ENCODE measurements around the gene INKA1. TPM values are rescaled to one million over a fixed set of nuclear protein-coding genes. Genes with fewer than 3 reads are reported as not detected.
"Not testable (repeated sequence)": the region's sequence is repeated elsewhere in the genome, so short reads cannot be mapped to it uniquely, and the experiment has no call there.

The INKA1 gene
- 1 to 10 TPM; 2.6 to 3.8 TPM for total RNA-seq
- long read RNA-seq, partial matches to known transcripts, result 0 of 2 reads
- long read RNA-seq, other reads (novel, unspliced or antisense), result 0 of 2 reads

GRCh38 chr3:49802719-49803464 is at the start of gene INKA1:
INKA1 (plus strand) TSS chr3:49803261; CDS start chr3:49803393, 132 bp downstream.
- DNase-seq, result peak; percentile 93
- intact Hi-C loops (cut with DNase I), result loop anchor here (1.0 to 5.0 kb wide), 3 partner anchors 36 to 104 kb away; no protein-coding TSS in a partner anchor

DNA sequence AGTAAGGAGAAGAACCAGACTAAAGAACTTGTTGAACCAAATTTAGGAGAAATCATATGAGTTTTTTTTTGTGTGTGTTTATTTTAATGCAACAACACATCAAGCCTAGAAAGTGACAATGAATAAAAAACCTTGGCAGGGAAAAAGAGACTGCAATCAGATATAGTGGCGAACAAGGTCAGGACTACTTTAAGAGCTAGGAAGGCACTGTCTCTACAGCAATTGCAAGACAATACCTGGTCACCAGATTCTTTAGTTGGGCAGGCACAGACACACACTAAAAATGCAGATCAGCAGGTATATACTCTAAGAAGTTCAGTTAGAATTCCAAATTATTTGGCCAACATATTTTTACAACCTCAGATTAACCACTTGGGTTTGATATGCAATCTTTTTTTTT is 48.5 kb upstream of the INKA1 start:
- ATAC-seq (no peak), DNase-seq (no peak)
- intact Hi-C loops (cut with DNase I), result no loop called here

More at GRCh38 chr3:49802719-49803464, at the start of gene INKA1:
- ATAC-seq, result peak; percentile 84 to 87

- ATAC-seq (no peak), DNase-seq (no peak)
- intact Hi-C loops (cut with DNase I), result no loop called here
These were observed 47.0 kb upstream of the INKA1 start for GRCh38 chr3:49756036-49756435.

GRCh38 chr3:49757197-49757596 is 45.9 kb upstream of the INKA1 start:
- no peak for DNase-seq
- intact Hi-C loops (cut with DNase I), result no loop called here
- ATAC-seq, result no peak

- DNase-seq, result no peak
- intact Hi-C loops (cut with DNase I), result no loop called here
- peak in 1 of 2 donors; percentile 26 for ATAC-seq
These were observed 43.8 kb upstream of the INKA1 start for GRCh38 chr3:49759226-49759625.

GRCh38 chr3:49761661-49762060 is 41.4 kb upstream of the INKA1 start:
- ATAC-seq (no peak), DNase-seq (no peak)
- intact Hi-C loops (cut with DNase I), result no loop called here

GRCh38 chr3:49763981-49764380 is 39.1 kb upstream of the INKA1 start:
- ATAC-seq (no peak), DNase-seq (no peak)
- intact Hi-C loops (cut with DNase I), result no loop called here

- no peak for ATAC-seq
- DNase-seq, result no peak
- intact Hi-C loops (cut with DNase I), result no loop called here
These were observed 33.7 kb upstream of the INKA1 start for GRCh38 chr3:49769286-49769915.

GRCh38 chr3:49769926-49770325 is 33.1 kb upstream of the INKA1 start:
- no peak for DNase-seq
- no peak for ATAC-seq
- intact Hi-C loops (cut with DNase I), result no loop called here

GRCh38 chr3:49771340-49771938 is 31.6 kb upstream of the INKA1 start:
- ATAC-seq (no peak), DNase-seq (no peak)
- intact Hi-C loops (cut with DNase I), result no loop called here

DNA sequence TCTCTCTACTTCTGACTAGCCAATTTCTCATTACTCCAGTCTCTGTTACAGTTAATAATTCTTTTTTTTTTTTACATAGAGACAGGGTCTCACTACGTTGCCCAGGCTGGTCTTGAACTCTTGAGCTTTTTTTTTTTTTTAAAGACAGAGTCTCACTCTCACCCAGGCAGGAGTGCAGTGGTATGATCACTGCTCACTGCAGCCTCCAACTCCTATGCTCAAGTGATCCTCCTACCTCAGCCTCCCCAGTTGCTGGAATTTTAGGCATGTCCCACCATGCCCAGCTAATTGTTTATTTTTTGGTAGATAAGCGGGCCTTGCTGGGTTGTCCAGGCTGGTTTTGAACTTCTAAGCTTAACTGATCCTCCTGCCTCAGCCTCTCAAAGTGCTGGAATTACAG is 30.4 kb upstream of the INKA1 start:
- DNase-seq (no peak), ATAC-seq (no peak)
- intact Hi-C loops (cut with DNase I), result no loop called here

DNA sequence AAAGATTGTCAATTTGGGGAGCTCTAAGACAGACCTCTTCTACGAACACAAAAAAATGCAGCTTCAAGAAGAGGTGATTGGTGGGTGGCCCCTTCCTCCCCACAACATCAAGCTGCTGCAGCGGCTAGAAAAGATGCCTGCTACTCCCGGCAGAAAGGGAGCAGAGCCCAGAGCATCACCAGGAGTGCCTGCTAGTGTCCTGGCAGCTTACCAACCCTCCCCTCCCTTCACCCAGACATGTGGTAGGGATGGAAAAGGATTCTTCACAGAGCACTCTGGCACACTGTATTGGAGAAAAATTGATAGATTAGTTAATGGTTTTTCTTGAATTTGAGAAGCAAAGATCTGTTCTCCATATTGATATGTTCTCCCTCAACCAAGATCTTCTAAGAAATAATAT is 27.5 kb upstream of the INKA1 start:
- no peak for DNase-seq
- peak in 1 of 2 donors; percentile 40 for ATAC-seq
- intact Hi-C loops (cut with DNase I), result no loop called here

DNA sequence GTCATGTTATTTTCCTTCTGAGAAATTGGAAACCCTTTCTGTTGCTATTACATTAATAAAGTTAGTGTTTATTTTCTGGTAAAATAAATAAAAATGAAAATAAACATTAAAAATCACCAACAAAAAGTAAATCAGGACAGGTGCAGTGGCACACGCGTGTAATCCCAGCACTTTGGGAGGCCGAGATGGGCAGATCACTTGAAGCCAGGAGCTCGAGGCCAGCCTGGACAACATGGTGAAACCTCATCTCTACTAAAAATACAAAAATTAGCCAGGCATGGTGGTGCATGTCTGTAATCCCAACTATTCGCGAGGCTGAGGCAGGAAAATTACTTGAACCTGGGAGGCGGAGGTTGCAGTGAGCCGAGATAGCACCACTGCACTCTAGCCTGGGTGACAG is 27.0 kb upstream of the INKA1 start:
- ATAC-seq; DNase-seq; intact Hi-C loops (cut with DNase I): not testable (repeated sequence)

DNA sequence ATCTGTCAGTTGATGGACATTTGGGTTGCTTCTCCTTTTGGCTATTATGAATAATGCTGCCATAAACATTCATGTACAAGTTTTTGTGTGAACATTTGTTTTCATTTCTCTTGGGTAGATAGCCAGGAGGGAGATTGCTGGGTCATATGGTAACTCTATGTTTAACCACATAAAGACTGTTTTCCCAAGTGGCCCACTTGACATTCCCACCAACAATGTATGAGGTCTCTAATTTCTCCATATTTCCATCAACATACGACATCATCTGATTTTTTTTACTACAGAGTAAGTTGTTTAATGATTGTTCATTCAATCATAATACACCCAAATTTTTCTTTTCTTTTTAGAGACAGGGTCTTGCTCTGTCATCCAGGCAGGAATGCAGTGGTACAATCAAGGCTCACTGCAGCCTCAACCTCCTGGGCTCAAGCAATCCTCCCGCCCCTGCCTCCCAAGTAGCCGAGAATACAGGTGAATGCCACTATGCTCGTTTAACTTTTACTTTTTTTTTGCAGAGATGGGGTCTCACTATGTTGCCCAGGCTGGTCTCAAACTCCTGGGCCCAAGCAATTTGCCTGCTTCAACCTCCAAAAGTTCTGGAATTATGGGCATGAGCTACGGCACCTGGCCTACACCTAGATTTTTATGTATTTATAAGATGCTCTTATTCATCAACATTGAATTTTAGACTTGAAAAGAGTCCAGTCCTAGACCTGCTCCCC is 23.5 kb upstream of the INKA1 start:
- intact Hi-C loops (cut with DNase I), result no loop called here
- DNase-seq (no peak), ATAC-seq (no peak)

DNA sequence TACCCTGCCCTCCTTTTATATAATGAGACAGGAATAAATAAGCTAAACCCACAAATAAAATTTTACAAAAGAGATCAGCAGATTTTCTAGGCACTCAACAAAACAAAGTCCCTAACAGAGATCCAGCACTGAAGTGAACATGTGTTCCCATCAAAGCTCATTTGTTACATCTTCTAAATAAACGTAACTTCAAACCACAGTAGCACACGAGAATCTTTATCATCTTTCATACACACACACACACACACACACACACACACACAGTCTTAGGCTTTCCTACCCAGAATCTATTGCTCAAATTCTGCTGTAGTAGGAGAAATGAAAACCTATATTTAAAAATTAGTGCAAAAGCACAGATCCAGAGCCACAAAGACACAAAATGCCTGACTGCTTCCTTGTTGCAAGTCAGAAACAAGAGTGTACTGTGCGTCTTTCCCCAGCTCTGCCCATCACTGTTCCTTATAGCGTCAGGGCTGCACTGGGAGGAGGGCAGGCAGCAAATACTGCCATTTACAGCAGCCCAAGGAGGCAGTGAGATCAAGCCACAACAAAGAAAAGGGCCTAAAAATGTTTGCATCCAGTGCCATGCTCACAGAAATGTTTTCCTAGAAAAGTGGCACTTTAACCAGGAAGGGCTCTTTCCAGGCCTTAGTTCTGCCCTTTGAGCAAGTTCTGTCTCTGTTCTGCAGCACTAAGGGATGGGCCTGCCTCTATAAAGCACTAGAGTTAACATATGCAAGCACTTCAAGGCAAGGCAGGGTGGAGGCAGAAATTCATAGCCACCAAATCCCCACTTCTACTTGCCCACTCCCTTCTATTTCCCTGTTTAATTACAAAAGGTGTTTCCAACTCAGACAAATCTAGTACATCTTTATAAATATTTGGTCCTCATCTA is 22.7 kb upstream of the INKA1 start:
- intact Hi-C loops (cut with DNase I), result no loop called here

GRCh38 chr3:49780975-49781365 is 22.1 kb upstream of the INKA1 start:
- ATAC-seq; intact Hi-C loops (cut with DNase I); DNase-seq: not testable (repeated sequence)

More for the DNA sequence above, 22.7 kb upstream of the INKA1 start:
- ATAC-seq (no peak), DNase-seq (no peak)

DNA sequence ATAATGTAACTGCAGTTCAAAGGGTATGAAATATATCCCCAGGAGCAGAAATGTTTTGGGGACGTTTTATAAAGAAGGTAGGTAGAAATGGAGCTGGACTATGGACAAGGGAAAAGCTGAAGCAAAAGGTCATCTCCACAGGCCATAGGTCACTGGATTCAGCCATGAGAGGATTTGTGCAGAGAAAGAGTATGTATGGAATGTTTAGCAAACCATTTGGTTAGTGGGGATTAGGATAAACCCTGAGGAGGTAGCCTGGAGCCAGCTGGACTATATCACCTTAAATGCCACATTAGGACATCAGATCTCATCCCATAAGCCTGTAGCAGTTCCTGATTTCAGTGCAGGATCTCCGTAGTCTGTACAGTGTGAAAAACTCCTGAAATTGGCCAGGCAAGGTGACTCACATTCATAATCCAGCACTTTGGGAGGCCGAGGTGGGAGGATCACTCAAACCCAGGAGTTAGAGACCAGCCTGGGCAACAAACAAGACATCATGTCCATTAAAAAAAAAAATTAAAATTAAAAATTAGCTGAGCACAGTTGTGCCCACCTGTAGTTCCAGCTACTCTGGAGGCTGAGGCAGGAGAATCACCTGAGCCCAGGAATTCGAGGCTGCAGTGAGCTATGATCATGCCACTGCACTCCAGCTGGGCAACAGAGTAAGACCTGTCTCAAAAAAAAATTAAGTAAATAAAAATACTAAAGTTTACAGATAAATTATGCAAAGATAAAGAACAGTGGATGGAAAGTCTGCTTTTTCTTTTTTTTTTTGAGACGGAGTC is 21.5 kb upstream of the INKA1 start:
- ATAC-seq, result no peak
- intact Hi-C loops (cut with DNase I), result no loop called here
- no peak for DNase-seq

DNA sequence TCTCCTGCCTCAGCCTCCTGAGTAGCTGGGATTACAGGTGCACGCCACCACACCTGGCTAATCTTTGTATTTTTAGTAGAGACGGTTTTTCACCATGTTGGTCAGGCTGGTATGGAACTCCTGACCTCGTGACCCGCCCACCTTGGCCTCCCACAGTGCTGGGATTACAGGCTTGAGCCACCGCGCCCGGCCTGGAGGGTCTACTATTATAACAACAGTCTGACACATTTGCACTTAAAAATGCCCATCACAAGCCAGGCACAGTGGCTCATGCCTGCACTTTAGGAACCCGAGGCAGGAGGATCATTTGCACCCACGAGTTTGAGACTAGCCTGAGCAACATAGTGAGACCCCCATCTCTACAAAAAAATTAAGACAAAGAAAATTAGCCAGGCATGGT is 20.8 kb upstream of the INKA1 start:
- ATAC-seq; intact Hi-C loops (cut with DNase I); DNase-seq: not testable (repeated sequence)

Data from left cardiac atrium (tissue), 4 donors.